ENCODE data around the gene CD81.

The CD81 gene

GRCh38 chr11:2404735-2405196, 27.7 kb downstream of the CD81 start:
- no peak for DNase-seq (ENCODE audit: low read depth in 2 of 2)

GRCh38 chr11:2406451-2406850, 29.3 kb downstream of the CD81 start:
- no peak for DNase-seq (ENCODE audit: low read depth in 2 of 2)

- no peak for DNase-seq (ENCODE audit: low read depth in 2 of 2)
Measured at GRCh38 chr11:2406878-2407410, 29.8 kb downstream of the CD81 start.

- no peak for DNase-seq (ENCODE audit: low read depth in 2 of 2)
Measured at GRCh38 chr11:2408671-2409070, 31.6 kb downstream of the CD81 start.

GRCh38 chr11:2409126-2409525, 32.0 kb downstream of the CD81 start:
- DNase-seq (ENCODE audit: low read depth in 2 of 2) = no peak

- DNase-seq (ENCODE audit: low read depth in 2 of 2) = no peak
Measured at GRCh38 chr11:2409611-2410468, 32.7 kb downstream of the CD81 start.

GRCh38 chr11:2410616-2411015, 33.5 kb downstream of the CD81 start:
- no peak for DNase-seq (ENCODE audit: low read depth in 2 of 2)

GRCh38 chr11:2411446-2412305, 34.6 kb downstream of the CD81 start:
- no peak for DNase-seq (ENCODE audit: low read depth in 2 of 2)

- DNase-seq (ENCODE audit: low read depth in 2 of 2) = no peak
Measured at GRCh38 chr11:2412323-2412722, 35.2 kb downstream of the CD81 start.

GRCh38 chr11:2413742-2414579, 36.9 kb downstream of the CD81 start:
- DNase-seq (ENCODE audit: low read depth in 2 of 2) = no peak

GRCh38 chr11:2414616-2415015, 37.5 kb downstream of the CD81 start:
- no peak for DNase-seq (ENCODE audit: low read depth in 2 of 2)

- DNase-seq (ENCODE audit: low read depth in 2 of 2) = no peak
Measured at GRCh38 chr11:2415171-2415570, 38.1 kb downstream of the CD81 start.

GRCh38 chr11:2415601-2416380, 38.7 kb downstream of the CD81 start:
- no peak for DNase-seq (ENCODE audit: low read depth in 2 of 2)

GRCh38 chr11:2416765-2417164, 39.7 kb downstream of the CD81 start:
- DNase-seq (ENCODE audit: low read depth in 2 of 2) = no peak

- no peak for DNase-seq (ENCODE audit: low read depth in 2 of 2)
Measured at GRCh38 chr11:2417856-2418692, 41.0 kb downstream of the CD81 start.

GRCh38 chr11:2418693-2419360, 41.7 kb downstream of the CD81 start:
- DNase-seq (ENCODE audit: low read depth in 2 of 2) = no peak

GRCh38 chr11:2419638-2420501, 42.8 kb downstream of the CD81 start:
- DNase-seq (ENCODE audit: low read depth in 2 of 2) = peak; percentile 45 to 53

- DNase-seq (ENCODE audit: low read depth in 2 of 2) = peak; percentile 59 to 64
Measured at GRCh38 chr11:2420502-2421225, 43.6 kb downstream of the CD81 start.

All from activated CD4-positive, alpha-beta T cell treated with anti-CD3 and anti-CD28 coated beads for 24 hours (primary cell).